IMR-90 (cell line): ENCODE data around the gene PRDM2. TPM values are rescaled to one million over a fixed set of nuclear protein-coding genes. Genes with fewer than 3 reads are reported as not detected.

Experiments
- ATAC-seq: fragments of 200-7000 bp; cut with Tn5 transposase; 2 replicates; pipeline ENCODE4 v1.9.1; 2020; ENCODE audit warnings: low read depth, mild to moderate bottlenecking, moderate library complexity
- BruUV-seq: library from RNA; stranded (reverse); fragments of 400-500 nt; replicated peaks from 2 replicates; lab custom pipeline; 2021; lab: Mats Ljungman, UMichigan
- CTCF ChIA-PET: fragments of 300-600 bp; formaldehyde crosslinking; extraction: SDS; loops from one replicate; lab custom pipeline; 2021; ENCODE audit warnings: antibody characterized with exemption; lab: Yijun Ruan, JAX
- POLR2A ChIA-PET: fragments of 300-600 bp; sonication (Branson Sonifier 250); formaldehyde crosslinking; loops from one replicate; lab custom pipeline; 2022; ENCODE audit warnings: antibody characterized with exemption; ENCODE audit not compliant: unreplicated experiment; lab: Charles Lee
- DNase-seq: peaks from one replicate; pipeline ENCODE4 v3.0.0; 2013
- H2AFZ ChIP-seq: replicated peaks from 2 replicates; pipeline ENCODE3; 2013; ENCODE audit warnings: low read length, mild to moderate bottlenecking; ENCODE audit not compliant: poor library complexity
- H2AK5ac ChIP-seq: 2 replicates; pipeline ENCODE4 v1.6.1; 2013; ENCODE audit warnings: low read depth, low read length, inconsistent platforms
- H2AK9ac ChIP-seq: replicated peaks from 2 replicates; pipeline ENCODE3; 2013; ENCODE audit warnings: mild to moderate bottlenecking, low read depth, low read length, moderate library complexity; ENCODE audit not compliant: poor library complexity
- H2BK120ac ChIP-seq: 2 replicates; pipeline ENCODE4 v1.6.1; 2013; ENCODE audit warnings: low read depth, low read length, inconsistent platforms
- H2BK15ac ChIP-seq: 3 replicates; pipeline ENCODE4 v1.6.1; 2013; ENCODE audit warnings: low read depth, low read length, inconsistent platforms
- H2BK20ac ChIP-seq: 2 replicates; pipeline ENCODE4 v1.6.1; 2013; ENCODE audit warnings: low read depth, mild to moderate bottlenecking, inconsistent platforms, low read length, moderate library complexity
- H2BK5ac ChIP-seq: 2 replicates; pipeline ENCODE4 v1.6.1; 2013; ENCODE audit warnings: mild to moderate bottlenecking, low read depth, low read length, inconsistent platforms; ENCODE audit not compliant: poor library complexity, severe bottlenecking
- H3K14ac ChIP-seq: replicated peaks from 2 replicates; pipeline ENCODE4 v1.6.1; 2013; ENCODE audit warnings: low read depth, low read length, inconsistent platforms
- H3K18ac ChIP-seq: 2 replicates; pipeline ENCODE4 v1.6.1; 2013; ENCODE audit warnings: low read depth, low read length, control low read depth
- H3K23ac ChIP-seq: 2 replicates; pipeline ENCODE4 v1.6.1; 2013; ENCODE audit warnings: low read depth, low read length, inconsistent platforms
- H3K27ac ChIP-seq: 2 replicates; pipeline ENCODE4 v1.5.1; 2013; ENCODE audit warnings: mild to moderate bottlenecking, control low read depth, low read length; ENCODE audit not compliant: insufficient read depth
- H3K27me3 ChIP-seq: 2 replicates; pipeline ENCODE4 v1.6.1; 2013; ENCODE audit warnings: low read length; ENCODE audit not compliant: control insufficient read depth, insufficient read depth
- H3K36me3 ChIP-seq: 2 replicates; pipeline ENCODE4 v1.6.1; 2013; ENCODE audit warnings: low read length, mixed read lengths; ENCODE audit not compliant: control insufficient read depth, insufficient read depth
- H3K4ac ChIP-seq: 2 replicates; pipeline ENCODE4 v1.6.1; 2013; ENCODE audit warnings: low read depth, low read length, inconsistent platforms
- H3K4me1 ChIP-seq: 2 replicates; pipeline ENCODE4 v1.6.1; 2013; ENCODE audit warnings: low read length, mixed read lengths; ENCODE audit not compliant: control insufficient read depth, insufficient read depth
- H3K4me2 ChIP-seq: 2 replicates; pipeline ENCODE4 v1.6.1; 2013; ENCODE audit warnings: low read depth, mild to moderate bottlenecking, control low read depth, low read length, moderate library complexity
- H3K4me3 ChIP-seq: 2 replicates; pipeline ENCODE4 v1.5.1; 2013; ENCODE audit warnings: low read depth, mild to moderate bottlenecking, control low read depth, low read length, moderate library complexity; ENCODE audit not compliant: insufficient read depth
- H3K56ac ChIP-seq: 2 replicates; pipeline ENCODE4 v1.6.1; 2013; ENCODE audit warnings: low read length, inconsistent platforms; ENCODE audit not compliant: insufficient read depth; ENCODE audit errors: extremely low read depth
- H3K79me1 ChIP-seq, 2 experiments: 2 replicates each; pipeline ENCODE4 v1.6.1; 2013; ENCODE audit warnings: low read length in 2 of 2, inconsistent platforms in 1 of 2, low read depth in 1 of 2
- H3K9ac ChIP-seq: 2 replicates; pipeline ENCODE4 v1.6.1; 2013; ENCODE audit warnings: low read depth, low read length, control low read depth
- H3K9me1 ChIP-seq: 2 replicates; pipeline ENCODE4 v1.6.1; 2013; ENCODE audit warnings: low read length, inconsistent platforms; ENCODE audit not compliant: insufficient read depth
- H3K9me3 ChIP-seq: 2 replicates; pipeline ENCODE4 v1.6.1; 2013; ENCODE audit warnings: low read length; ENCODE audit not compliant: control insufficient read depth, insufficient read depth
- H4K20me1 ChIP-seq: 2 replicates; pipeline ENCODE4 v1.6.1; 2013; ENCODE audit warnings: low read length, inconsistent platforms; ENCODE audit not compliant: insufficient read depth
- H4K5ac ChIP-seq: 2 replicates; pipeline ENCODE4 v1.6.1; 2013; ENCODE audit warnings: mild to moderate bottlenecking, low read depth, low read length, control low read depth
- H4K8ac ChIP-seq, 2 experiments: 2 replicates each; pipeline ENCODE4 v1.6.1; 2013; ENCODE audit warnings: low read depth in 2 of 2, low read length in 2 of 2, control low read depth in 1 of 2, inconsistent platforms in 1 of 2
- H4K91ac ChIP-seq: 2 replicates; pipeline ENCODE4 v1.6.1; 2013; ENCODE audit warnings: low read depth, low read length, inconsistent platforms; ENCODE audit not compliant: insufficient read depth
- BHLHE40 ChIP-seq: fragments of 150-350 bp; IDR thresholded peaks from 2 replicates; pipeline ENCODE4 v1.6.1; 2016; ENCODE audit warnings: mild to moderate bottlenecking, low read depth, low read length
- CEBPB ChIP-seq: IDR thresholded peaks from 2 replicates; pipeline ENCODE4 v1.6.1; 2012; ENCODE audit warnings: low read depth, low read length, improper control_type of control experiment
- MAZ ChIP-seq: IDR thresholded peaks from 2 replicates; pipeline ENCODE4 v1.6.1; 2012; ENCODE audit warnings: low read depth, mild to moderate bottlenecking, low read length, improper control_type of control experiment, moderate library complexity, borderline replicate concordance
- MXI1 ChIP-seq: IDR thresholded peaks from 2 replicates; pipeline ENCODE4 v1.6.1; 2012; ENCODE audit warnings: low read depth, mild to moderate bottlenecking, low read length, moderate library complexity, borderline replicate concordance
- NFE2L2 ChIP-seq: fragments of 150-350 bp; IDR thresholded peaks from 2 replicates; pipeline ENCODE4 v1.6.1; 2016; ENCODE audit warnings: low read depth, mild to moderate bottlenecking, low read length
- POLR2A ChIP-seq: IDR thresholded peaks from 2 replicates; pipeline ENCODE4 v1.6.1; 2012; ENCODE audit warnings: mild to moderate bottlenecking, low read depth, low read length
- RAD21 ChIP-seq: IDR thresholded peaks from 2 replicates; pipeline ENCODE4 v1.6.1; 2012; ENCODE audit warnings: low read length, improper control_type of control experiment
- SMC3 ChIP-seq: fragments of 150-350 bp; IDR thresholded peaks from 2 replicates; pipeline ENCODE4 v1.6.1; 2016; ENCODE audit warnings: low read depth, mild to moderate bottlenecking, antibody characterized with exemption, low read length, moderate library complexity
- WGBS, 2 experiments: methylation state at CpG; one replicate each; pipeline versions ENCODE4 v1.1.5 to v1.1.7; 2013; ENCODE audit warnings: missing lambda C conversion rate in 2 of 2; ENCODE audit not compliant: insufficient read length in 1 of 2; ENCODE audit errors: extremely low coverage in 2 of 2; 5-methylcytosine and 5-hydroxymethylcytosine counted together
- dilution Hi-C: fragments of 300-500 bp; cut with HindIII; formaldehyde crosslinking; loops from one replicate; pipeline ENCODE4 v1.14.3; 2018; ENCODE audit warnings: low sequenced_read_pairs; ENCODE audit not compliant: unreplicated experiment
- in situ Hi-C: fragments of 300-500 bp; cut with MboI; formaldehyde crosslinking; loops from 3 replicates; pipeline ENCODE4 v1.14.3; 2019; ENCODE audit warnings: low sequenced_read_pairs, inconsistent platforms, mixed read lengths
- intact Hi-C: fragments of 100-400 bp; cut with micrococcal nuclease; formaldehyde crosslinking; loops from 2 replicates; pipeline ENCODE4 v1.10.0; 2022
- polyA plus RNA-seq, 3 experiments: library from polyadenylated mRNA; depleted of rRNA; stranded (reverse); fragments of >200 nt; gene quantifications; 2 replicates each; pipeline ENCODE4 v1.2.3, GENCODE V29; 2012; ENCODE audit warnings: low replicate concordance in 1 of 3
- total RNA-seq: library from RNA; depleted of rRNA; stranded (reverse); fragments of >200 nt; gene quantifications from 2 replicates; pipeline ENCODE4 v1.2.3, GENCODE V29; 2012
- TF ChIP-seq, protein P1 (sequence below): fragments of 150-350 bp; IDR thresholded peaks from 2 replicates; pipeline ENCODE4 v1.6.1; 2017; ENCODE audit warnings: mild to moderate bottlenecking, antibody characterized with exemption, low read length, low read depth
- TF ChIP-seq, protein P2 (sequence below): conservative IDR thresholded peaks from 2 replicates; pipeline ENCODE4 v1.5.1; 2012; ENCODE audit warnings: mild to moderate bottlenecking, low read depth, low read length, improper control_type of control experiment

Gene PRDM2
- total and polyA plus RNA-seq, 2 of the 4 experiments (the other 2 are of a cell fraction), result 3.4 to 8.9 TPM

DNA sequence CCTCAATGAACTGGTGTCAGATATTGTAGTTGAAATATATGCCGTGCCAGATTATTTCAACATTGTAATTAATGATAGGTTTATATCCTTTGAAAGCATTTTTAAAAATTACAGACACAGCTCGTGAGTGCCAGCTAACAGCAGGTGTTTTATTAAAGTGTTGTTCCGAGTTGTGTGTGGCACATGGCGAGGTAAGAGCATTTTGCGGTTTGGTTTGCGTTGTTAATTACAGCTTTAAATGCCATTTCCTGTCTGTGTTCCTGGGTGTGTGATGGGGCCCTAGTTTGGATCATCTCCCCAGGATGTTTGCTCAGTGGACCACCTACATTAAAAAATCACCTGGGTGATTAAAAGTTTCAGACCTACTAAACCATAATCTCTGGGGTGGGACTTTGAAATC lies 97.4 kb downstream of the PRDM2 start:
- H2BK15ac ChIP-seq, result no peak overlapping the region
- H4K91ac ChIP-seq, result no peak overlapping the region
- in situ Hi-C loops (no loop called here), intact Hi-C loops (no loop called here), dilution Hi-C loops (no loop called here)
- no TSS peak for BruUV-seq
- ChIA-PET CTCF (interaction anchor here (0.6 to 0.7 kb wide), 2 partner anchors 25 to 46 kb away, joined by 3 to 4 read pairs; no protein-coding TSS in a partner anchor), POLR2A (interaction anchor here (0.6 kb wide), 1 partner anchor 14 kb away, joined by 17 read pairs; no protein-coding TSS in a partner anchor)
- no peak overlapping the region for H3K9ac ChIP-seq
- TF ChIP-seq SMC3 (no peak), CEBPB (no peak), BHLHE40 (no peak), RAD21 (no peak), POLR2A (no peak), MAZ (no peak), NFE2L2 (no peak), MXI1 (no peak)
- TF ChIP-seq, protein P1, sequence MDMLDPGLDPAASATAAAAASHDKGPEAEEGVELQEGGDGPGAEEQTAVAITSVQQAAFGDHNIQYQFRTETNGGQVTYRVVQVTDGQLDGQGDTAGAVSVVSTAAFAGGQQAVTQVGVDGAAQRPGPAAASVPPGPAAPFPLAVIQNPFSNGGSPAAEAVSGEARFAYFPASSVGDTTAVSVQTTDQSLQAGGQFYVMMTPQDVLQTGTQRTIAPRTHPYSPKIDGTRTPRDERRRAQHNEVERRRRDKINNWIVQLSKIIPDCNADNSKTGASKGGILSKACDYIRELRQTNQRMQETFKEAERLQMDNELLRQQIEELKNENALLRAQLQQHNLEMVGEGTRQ, result no peak
- TF ChIP-seq, protein P2, sequence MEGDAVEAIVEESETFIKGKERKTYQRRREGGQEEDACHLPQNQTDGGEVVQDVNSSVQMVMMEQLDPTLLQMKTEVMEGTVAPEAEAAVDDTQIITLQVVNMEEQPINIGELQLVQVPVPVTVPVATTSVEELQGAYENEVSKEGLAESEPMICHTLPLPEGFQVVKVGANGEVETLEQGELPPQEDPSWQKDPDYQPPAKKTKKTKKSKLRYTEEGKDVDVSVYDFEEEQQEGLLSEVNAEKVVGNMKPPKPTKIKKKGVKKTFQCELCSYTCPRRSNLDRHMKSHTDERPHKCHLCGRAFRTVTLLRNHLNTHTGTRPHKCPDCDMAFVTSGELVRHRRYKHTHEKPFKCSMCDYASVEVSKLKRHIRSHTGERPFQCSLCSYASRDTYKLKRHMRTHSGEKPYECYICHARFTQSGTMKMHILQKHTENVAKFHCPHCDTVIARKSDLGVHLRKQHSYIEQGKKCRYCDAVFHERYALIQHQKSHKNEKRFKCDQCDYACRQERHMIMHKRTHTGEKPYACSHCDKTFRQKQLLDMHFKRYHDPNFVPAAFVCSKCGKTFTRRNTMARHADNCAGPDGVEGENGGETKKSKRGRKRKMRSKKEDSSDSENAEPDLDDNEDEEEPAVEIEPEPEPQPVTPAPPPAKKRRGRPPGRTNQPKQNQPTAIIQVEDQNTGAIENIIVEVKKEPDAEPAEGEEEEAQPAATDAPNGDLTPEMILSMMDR, result no peak
- H2BK5ac ChIP-seq, result no peak overlapping the region
- H4K8ac ChIP-seq, result no peak overlapping the region
- no peaks in the 10 kb centered on the region for H3K9me3 ChIP-seq
- no peak overlapping the region for H3K4me2 ChIP-seq
- H3K27me3 ChIP-seq, result no peaks in the 10 kb centered on the region
- DNase-seq (no peak), ATAC-seq (no peak)
- H3K36me3 ChIP-seq, result peaks cover 7% of the 10 kb centered on the region
- no peak overlapping the region for H3K14ac ChIP-seq
- no peak overlapping the region for H3K4ac ChIP-seq
- no peak overlapping the region for H2BK120ac ChIP-seq
- H3K79me1 ChIP-seq, result peaks cover 23 to 53% of the 10 kb centered on the region in 2 experiments
- no peak overlapping the region for H2AK9ac ChIP-seq
- no peak overlapping the region for H3K27ac ChIP-seq
- H2AFZ ChIP-seq, result no peak overlapping the region
- no peak overlapping the region for H3K4me3 ChIP-seq
- no CpG with 5 or more reads among the region's 6 CpGs for WGBS, 2 experiments
- H3K18ac ChIP-seq, result no peak overlapping the region
- no peak overlapping the region for H3K23ac ChIP-seq
- H3K9me1 ChIP-seq, result peaks cover 10% of the 10 kb centered on the region
- no peak overlapping the region for H3K56ac ChIP-seq
- H2AK5ac ChIP-seq, result no peak overlapping the region
- no peak overlapping the region for H4K5ac ChIP-seq
- H3K4me1 ChIP-seq, result peaks cover 2% of the 10 kb centered on the region
- H4K20me1 ChIP-seq, result peaks cover 5% of the 10 kb centered on the region; the same call in 1 of the 2 replicates
- no peak overlapping the region for H2BK20ac ChIP-seq
